ENCODE results near the gene ARHGDIG.
"Not testable (repeated sequence)": the region's sequence is repeated elsewhere in the genome, so short reads cannot be mapped to it uniquely, and the experiment has no call there.

Gene ARHGDIG

DNA sequence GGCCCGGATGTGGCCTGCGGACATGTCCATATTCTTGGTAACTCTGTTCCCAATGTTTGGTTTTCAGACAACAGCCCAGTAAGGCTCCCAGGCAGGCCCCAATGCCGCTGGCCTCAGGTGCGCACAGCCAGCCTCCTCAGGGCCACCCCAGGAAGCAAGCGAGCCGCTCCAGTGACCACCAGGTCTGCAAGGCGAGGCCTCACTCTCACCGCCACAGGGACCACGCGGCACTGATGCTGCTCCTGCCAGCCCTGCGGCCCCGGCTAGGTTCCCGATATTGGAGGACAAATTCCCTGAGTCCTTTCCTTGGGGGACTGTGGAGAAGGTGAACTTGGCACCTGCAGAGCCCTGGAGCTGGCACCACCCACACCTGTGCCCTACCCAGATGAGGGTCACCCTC lies 21.6 kb downstream of the ARHGDIG start:
- DNase-seq: no peak

DNA sequence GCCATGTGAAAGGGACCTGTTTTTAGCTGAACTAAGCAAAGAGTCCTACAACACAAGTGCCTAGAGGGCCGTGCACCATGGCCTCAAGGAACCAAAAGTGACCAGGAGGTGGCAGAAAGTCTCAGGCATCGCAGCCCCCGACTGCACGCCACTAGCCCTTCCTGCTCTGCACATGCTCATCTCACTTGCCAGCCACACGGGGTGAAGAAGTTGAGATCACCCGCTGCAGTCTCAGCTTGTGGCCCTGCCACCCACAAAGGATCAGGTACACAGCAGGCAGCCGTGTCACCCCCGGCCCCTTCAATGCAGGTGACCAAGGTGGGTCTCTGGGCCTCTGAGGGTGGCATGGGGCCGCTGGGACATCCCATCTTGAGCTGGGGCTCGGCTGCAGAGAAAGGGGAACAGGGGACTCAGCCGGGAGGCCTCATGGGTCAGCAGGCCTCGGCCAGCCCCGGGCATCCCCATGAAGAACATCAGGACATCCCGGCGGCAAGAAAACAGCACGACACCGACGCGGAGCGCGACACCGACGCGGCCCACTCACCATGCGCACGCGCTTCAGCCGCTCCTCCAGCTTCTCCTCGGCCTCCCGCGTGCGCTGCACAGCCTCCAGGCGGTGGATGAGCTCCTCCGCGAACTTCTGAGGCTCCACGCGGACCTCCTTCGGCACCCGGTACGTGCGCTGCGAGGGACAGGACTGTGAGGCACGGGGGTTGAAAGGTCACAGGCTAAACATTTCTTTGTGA lies 23.5 kb downstream of the ARHGDIG start:
- no peak for DNase-seq

GRCh38 chr16:305916-306626 lies 25.7 kb downstream of the ARHGDIG start:
- no peak for DNase-seq

DNA sequence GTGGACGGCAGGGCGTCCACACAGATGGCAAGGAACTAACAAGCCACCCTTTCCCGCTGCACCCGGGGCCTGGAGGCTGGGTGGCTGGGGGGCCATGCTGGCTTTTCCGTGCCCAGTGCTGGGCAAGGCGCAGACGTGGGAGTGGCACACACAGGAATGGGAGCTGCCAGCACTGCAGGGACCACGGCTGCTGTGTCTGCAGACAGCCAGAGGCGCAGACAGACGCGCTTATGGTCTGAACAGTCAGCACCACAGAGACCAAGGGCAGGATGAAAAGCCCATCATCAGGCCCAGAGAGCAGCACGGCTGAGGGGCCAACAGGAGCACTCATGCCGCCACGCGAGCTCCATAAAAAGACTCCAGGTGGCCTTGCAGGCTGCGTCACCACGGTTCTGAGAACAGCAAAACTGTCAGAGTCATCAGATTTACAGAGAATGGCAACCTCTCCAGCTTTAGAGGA lies 26.6 kb downstream of the ARHGDIG start:
- DNase-seq: no peak

DNA sequence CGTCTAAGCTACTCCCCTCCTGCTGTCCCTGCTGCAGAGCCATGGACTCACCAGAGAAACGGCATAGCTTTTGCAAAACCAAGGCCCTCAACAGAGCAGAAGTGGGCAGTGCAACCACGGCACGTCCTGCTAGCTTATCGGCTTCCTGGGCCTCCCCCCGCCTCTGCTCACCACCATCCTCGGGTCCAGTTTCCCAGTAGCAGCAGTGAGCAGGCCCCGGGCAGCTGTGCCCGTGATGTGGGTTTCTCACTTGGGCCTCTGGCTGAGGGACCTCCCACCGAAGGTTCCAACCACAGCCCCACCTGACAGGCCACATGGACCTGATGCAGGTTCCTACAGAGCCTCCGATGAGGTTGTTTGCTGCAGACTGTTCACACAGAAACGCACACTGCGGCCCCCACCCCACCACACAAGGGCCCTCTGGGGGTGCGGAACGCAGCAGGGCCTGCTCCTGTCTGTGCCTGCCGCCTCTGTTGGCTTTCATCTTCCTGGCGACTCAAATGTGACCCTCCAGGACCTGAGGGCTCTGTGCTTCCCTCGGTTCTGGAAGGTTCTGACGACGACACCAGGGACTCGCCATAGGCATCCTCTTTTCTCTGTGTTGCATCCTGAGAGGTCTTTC lies 27.4 kb downstream of the ARHGDIG start:
- DNase-seq: no peak

DNA sequence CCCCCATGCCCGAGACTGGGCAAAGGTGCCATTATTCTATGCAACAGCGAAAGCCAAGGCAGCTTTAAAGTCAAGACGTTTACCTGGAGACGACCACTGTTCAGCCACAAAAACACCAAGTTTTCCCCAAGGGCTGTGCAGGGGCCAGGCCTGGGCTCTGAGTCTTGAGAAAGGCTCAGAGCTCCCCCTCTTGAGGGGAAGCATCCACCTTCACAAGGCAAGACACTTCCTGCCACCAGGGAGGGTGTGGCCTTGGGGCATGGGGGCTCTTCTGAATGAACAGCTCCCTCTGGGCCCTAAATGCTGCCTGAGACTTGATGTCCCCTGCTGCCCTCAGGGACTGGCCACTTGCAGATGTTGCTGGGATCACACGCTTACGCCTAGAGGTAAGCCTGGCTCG lies 29.1 kb downstream of the ARHGDIG start:
- no peak for DNase-seq

- DNase-seq: no peak
Observed at GRCh38 chr16:311725-312124, 31.3 kb downstream of the ARHGDIG start.

- DNase-seq: no peak
Observed at GRCh38 chr16:314351-314750, 34.0 kb downstream of the ARHGDIG start.

- no peak for DNase-seq
Observed at GRCh38 chr16:314795-315299, 34.5 kb downstream of the ARHGDIG start.

GRCh38 chr16:316741-317464 lies 36.5 kb downstream of the ARHGDIG start:
- DNase-seq: no peak

DNA sequence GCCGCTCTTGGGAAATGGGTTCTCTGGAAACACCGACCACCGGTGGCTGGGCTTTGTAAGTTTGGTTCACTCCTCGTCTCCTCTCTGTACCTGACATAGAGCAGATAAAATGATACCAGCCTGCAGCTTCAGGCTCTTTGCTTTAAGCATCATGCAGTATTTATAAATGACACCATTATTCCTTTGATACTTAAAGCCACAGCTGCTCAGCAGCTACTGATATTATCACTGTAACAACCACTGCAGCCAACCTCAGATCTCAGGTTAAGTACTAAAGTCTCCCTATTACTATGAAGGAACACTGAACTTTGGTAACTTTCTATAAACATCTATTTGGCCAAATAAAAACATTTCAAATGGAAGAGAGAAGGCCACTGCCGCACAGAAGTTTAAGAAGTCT lies 37.2 kb downstream of the ARHGDIG start:
- DNase-seq: no peak

DNA sequence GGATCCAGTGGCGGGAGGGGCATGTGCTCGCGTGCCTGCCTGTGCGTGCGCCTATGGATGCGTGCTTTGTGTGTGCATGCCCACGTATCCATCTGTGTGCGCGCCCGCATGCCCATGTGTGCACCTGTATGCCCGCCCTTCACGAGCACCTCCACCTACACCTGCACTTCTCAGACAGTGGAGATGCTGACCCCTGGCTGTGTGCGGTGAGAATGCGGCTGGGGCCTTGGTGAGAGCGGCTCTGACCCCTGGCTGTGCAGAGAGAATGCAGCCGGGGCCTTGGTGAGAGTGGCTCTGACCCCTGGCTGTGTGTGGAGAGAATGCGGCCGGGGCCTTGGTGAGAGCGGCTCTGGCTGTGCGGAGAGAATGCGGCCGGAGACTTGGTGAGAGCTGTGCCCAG lies 38.2 kb downstream of the ARHGDIG start:
- DNase-seq: no peak

DNA sequence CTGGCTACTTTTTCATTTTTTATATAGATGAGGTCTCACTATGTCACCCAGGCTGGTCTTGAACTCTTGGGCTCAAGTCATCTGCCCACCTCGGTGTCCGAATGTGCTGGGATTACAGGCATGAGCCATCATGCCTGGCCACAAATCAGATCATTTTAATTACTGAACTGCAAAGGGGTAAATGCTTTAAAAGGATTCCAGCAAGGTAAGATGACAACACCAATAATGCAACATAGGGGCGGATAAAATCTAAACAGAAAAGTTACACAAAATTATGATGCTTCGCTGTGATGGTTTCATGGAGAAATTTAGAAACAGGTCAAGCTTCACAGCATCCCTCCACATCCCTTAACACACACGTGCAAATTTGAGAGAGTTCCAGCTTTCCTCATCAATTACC lies 39.8 kb downstream of the ARHGDIG start:
- no peak for DNase-seq

DNA sequence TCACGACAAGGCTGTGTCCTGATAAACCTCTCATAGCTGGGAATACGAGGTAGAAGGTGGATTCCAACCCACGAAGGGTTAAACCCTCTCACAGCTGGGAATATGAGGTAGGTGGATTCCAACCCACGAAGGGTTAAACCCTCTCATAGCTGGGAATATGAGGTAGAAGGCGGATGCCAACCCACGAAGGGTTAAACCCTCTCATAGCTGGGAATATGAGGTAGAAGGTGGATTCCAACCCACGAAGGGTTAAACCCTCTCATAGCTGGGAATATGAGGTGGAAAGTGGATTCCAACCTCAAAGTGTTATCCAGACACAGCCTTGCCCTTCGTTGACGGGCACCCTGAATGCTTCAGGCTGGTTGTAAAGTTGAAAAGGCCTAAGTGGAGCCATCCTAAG lies 41.1 kb downstream of the ARHGDIG start:
- DNase-seq: no peak

DNA sequence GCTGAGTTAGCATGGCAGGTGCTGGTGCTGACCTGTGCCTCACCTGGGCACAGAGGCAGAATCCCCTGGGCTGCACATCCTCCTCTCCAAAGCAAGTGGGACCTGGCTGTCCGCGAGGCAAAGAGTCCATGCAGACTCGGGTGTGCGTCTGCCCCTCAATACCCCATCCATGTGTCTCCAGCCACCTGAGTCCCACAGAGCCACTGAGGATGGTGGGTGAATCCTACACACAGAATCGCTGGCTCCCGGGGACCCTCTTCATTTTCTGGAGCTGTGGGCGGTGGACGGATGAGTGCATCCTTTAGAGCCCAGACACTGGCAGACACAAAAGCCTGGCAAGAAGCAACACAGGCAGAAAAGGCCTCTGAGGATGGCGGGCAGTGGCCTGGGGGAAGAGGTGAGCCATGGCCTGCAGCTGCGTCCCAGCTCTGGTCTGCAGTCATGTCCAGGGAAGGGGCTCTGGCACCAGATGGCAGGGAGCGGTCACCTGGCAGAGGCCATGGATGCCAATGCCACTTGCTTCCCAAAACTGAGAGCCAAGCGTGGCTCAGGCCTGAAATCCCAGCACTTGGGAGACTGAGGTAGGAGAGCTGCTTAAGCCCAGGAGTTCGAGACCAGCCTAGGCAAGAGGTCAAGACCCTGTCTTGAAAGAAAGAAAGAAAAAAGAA lies 42.2 kb downstream of the ARHGDIG start:
- no peak for DNase-seq

- no peak for DNase-seq
Observed at GRCh38 chr16:324201-324450, 43.7 kb downstream of the ARHGDIG start.

DNA sequence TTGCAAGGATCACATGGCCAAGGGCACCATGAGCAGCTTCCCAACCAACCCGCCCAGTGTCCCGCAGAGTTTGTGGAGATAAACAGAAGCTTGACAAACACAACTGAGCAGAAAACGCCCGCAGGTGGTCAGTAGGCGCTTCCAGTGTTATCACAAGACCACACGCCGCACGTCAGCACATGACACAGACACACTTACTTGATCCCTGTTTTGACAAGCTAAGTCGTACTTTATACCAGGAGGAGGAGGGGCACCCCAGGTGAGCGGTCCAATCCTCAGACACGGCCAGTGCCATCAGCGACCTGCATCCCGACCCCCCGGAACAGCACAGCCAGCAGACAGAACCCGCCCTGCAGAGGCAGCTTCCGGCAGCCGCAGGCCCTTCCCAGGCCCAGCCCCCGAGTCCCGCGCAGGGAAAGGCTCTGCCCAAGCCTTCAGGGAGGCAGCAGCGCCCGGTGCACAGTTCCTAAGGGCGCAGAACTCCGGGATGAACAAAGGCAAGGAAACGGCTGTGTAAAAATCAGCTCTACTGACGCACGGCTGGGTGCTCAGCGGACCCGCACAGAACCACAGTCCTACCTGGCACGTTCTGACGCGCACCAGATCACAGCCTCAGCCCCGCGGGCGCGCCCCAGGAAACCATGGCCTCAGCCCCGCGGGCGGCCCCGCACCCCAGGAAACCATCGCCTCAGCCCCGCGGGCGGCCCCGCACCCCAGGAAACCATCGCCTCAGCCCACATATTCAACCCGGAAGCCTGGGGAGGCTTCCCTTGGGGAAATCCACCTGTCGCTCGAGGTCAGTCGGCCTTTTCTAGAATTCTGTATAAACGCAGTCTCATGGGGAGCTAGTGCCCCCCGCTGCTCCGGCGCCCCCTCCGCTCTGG lies 44.3 kb downstream of the ARHGDIG start:
- no peak for DNase-seq

DNA sequence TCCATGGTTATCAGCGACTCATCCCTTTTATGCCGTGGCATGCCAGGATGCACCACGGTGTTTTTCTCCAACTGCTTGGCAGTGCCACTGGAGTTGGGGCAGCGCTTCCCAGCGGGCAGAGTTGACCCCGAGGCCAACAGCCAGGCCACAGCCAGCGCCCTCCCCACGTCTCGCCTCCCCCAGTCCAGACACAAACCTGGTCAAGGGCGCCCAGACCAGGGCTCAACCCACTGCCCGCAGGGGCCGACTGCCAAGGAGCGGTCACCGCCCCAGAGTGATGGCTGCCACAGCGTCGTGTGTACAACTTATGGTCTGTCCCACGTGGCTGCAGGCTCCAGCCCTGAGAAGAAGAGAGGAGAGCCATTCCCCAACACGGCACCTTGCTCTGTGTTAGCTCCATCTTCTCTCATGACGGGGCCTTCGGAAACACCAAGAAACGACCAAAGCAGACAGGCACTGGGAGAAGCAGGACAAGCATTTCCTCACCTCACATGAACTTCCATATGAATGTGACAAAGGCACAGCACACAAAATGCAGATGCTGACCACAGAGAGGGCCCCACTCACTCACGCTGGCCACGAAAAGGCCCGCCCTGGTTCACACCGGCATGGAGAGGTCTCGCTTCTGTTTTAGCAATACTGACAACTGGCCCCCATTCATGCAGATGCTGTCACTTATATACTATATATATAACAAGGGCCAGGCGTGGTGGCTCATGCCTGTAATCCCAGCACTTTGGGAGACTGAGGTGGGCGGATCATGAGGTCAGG lies 45.2 kb downstream of the ARHGDIG start:
- DNase-seq: no peak

DNA sequence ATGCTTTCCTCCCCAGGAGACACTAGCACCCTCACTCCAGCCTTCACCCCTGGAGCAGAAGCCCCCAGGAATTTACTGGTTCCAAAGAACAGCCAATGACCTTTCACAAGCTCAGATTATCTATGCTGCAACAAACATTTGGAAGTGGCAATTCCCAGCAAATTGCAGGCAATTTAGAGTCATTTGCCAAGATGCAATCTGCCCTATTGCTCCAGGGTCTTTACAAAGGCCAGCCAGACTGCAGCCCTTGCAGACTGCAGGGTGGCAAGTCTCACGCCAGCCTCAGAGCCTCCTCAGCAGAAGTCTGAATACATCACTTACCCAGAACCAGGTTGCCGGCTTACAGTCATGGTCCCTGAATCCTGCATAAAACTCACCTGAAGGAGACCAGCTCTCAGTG lies 50.4 kb downstream of the ARHGDIG start:
- DNase-seq: no peak

DNA sequence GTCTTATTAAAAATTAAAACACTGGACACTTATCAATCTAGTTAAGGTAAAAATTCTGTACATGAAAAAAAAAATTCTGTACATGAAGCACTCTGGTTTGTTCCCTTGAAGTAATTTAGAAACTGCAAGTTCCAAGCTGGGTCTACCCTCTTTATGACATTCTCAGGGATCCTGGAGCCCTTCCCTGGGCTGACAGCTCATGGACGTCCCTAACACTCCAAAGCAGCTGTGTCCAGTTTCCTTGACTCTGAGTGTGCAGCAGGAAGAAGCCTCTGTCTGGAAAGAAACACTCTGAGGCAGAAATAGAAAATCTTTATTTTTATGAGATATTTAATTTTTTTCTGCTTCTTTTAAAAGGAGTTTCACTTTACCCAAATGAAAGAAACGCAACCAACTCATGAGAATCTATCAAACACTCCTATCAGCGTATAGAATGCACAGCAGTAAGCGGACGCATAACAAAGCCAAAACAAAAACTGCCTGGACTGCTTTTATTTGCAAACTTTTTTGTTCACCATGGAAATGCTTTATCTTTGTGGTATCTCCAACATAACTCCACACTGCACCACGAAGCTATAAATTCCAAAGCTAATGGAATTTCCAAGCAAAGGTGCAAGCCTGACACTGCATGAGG lies 50.9 kb downstream of the ARHGDIG start:
- DNase-seq: not testable (repeated sequence)
